G401 (cell line): Measurements from ENCODE around the gene KLRF2. TPM values are rescaled to one million over a fixed set of nuclear protein-coding genes. Genes with fewer than 3 reads are reported as not detected.

ENCODE experiments used
- DNase-seq: peaks from one replicate; pipeline ENCODE4 v3.0.0-alpha.2; 2015; ENCODE audit warnings: low spot score
- in situ Hi-C: cut with HindIII; loops from 2 replicates; pipeline ENCODE4 v1.10.0; 2016; ENCODE audit warnings: low sequenced_read_pairs, mixed read lengths
- total RNA-seq: library from RNA; depleted of rRNA; stranded (reverse); fragments of >200 nt; shearing (Covaris generic); gene quantifications from 2 replicates; pipeline ENCODE4 v1.2.3, GENCODE V29; 2014

KLRF2 gene
- total RNA-seq, 1 experiment from 2014 or later = not detected

DNA sequence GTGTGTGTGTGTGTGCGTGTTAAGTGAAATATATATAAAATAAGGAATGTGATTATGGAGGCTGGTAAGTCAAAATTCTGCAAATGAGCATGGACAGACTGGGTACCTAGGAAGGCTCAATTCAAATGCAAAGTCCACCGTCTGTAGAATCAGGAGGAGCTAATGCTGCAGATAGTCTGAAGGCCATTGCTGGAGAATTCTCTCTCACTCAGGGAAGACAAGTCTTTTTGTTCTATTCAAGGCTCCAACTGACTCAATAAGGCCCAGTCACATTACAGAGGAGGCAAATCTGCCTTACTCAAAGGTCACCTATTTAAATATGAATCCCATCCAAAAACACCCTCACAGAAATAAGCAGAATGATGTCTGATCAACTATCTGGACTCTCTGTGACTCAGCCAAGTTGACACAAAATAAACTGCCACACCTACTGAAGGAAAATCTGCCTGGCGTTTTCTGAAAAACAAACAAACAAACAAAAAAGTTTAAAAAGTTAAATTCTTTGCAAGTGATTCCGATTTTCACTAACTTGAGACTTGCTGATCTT, 684 bp upstream of the KLRF2 start:
- in situ Hi-C loops = no loop called here
- DNase-seq = no peak

DNA sequence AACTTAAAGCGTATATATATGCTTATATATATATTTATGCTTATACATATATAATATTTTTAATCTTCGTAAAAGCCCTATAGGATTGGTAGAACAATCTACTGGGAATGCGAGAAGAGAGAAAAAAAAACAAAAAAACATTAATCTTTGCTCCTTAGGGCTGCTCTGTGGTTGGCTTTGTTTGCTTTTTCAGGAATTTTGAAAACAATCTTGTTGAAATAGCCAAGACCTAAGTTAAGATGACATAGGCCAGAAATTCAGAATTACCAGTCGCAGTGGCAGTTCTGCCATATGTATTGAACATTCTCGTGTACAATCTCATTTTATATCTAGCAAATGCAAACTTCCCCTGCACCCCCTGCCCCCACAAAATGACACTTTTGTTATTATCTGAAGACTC, 699 bp downstream of the KLRF2 start:
- in situ Hi-C loops = no loop called here
- no peak for DNase-seq

DNA sequence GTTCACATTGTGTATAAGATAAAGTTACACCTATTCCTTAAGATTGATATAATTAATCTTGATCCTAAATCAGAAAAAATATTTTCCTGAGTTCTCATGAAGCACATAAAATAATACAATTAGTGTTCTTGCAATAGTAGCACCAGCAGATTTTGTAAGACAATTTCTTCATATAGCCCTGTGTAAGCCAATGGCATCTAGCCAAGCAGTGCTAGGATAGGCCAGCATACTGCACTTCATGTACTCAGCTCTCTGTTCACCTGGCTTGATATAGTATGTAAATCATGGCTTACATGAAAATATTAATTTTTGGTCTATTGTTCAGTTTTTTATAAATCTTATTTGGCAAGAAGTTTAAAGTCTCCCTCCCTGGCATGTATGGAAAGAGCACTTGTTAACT, 1.9 kb downstream of the KLRF2 start:
- DNase-seq = no peak
- in situ Hi-C loops = no loop called here

DNA sequence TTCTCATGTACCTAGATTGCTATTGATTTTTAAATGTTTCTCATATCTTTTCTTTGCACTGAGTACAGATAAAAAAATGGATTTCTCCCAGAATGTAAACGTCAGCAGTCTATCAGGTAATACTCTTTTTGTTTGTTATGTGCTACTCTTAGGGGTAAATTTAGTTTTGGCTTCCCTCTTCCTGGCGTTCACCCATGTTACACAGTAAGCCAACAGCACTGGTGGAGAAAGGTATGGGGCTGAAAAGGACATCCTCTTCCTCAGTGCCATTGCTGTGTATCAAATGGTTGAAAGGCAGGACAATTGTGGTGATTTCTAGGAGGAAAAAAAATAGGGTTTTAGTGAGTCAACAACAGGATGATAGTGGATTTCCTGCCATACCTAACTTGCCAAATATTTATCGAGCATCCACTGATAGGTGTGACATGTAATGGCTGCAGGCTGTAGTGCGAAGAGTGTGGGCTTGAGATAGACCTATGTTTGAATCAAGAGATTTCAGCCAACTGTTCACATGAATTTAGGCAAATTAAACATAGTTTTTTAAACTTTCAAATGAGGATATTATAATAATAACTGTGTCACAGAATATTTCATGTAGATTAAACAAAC, 7.5 kb downstream of the KLRF2 start:
- DNase-seq = no peak
- in situ Hi-C loops = no loop called here

DNA sequence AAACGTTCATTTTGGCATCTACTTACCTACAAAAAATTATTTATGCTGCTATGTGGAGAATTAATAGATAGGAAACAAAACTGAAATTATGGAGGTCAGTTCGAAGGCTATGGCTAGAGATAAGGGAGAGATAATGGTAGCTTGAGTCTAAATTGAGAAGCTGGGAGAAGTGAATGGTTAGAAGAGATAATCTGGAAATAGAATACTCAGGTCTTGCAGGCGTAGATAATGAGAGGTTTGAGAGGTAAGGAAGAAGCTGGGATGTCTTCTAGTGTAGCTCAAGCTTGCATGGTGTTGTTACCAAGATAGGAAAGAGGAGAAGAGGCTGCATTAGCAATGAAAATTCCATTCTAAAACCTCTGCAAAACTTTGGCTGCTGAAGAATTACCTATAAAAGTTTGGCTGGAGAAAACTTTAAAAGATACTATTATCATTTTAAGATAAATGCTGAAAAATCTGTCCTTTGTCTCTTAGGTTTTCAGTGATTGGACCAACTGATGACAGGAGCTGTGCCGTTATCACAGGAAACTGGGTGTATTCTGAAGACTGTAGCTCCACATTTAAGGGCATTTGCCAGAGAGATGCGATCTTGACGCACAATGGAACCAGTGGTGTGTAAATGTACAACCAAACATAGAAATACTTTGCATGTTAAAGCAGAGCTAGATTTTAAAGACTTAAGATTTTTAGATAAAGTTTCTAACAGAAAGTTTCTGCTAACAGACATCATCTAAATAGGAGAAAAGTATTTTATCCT, 14.1 kb downstream of the KLRF2 start:
- DNase-seq = no peak
- in situ Hi-C loops = no loop called here

DNA sequence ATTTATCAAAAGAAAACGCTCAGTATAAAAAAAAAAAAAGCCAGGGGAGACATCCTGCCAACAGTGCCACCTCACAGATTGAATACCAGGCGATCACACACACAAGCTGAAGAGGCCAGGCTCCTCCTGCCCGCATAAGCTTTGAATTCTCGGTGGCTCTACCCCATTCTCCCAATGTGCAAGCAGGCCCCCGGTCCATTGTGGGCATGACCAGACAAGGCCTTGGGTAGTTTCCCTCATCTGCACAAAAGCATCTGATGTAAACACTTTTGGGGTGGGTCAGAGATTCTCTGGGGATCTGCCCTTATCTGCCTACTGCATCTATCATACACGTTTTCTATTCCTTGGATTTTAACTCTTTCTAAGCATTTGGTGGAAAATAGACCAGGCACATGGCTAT, 16.2 kb downstream of the KLRF2 start:
- no peak for DNase-seq
- in situ Hi-C loops = no loop called here

DNA sequence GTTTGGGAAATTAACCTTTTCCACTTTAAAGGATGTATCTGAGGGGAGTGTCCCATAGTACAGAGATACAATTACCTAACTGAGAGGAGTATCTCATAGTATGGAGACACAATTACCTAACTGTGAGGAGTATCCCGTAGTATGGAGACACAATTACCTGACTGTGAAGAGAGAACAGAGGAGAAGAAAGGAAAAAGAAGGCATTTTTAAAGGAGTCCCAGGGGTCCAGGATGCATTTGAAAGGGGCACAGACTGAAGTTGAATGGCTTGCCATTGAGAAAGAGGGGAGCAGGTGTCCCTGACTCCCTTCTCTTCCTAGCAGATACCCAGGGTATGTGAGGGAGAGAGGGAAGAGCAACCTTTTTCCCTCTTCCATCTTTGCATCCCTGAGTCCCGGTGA, 17.9 kb downstream of the KLRF2 start:
- in situ Hi-C loops = no loop called here
- no peak for DNase-seq

DNA sequence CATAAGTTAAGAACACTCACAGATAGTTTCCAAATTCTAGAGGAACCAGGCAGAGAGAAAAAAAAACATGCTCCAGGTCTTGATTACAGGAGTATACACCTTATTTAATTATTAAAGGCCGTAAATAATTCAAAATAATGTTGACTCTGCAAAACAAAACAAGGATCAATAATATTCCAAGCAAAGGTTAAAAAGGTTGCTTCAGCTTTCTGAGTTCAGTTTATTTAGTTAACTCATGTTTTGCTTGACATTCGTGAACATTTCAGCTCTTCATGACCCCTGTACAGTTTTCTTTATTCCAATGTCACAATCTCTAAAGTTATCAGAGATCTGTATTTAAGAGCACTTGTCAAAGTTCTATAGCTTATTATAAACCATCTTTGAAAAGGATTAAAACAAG, 19.6 kb downstream of the KLRF2 start:
- no peak for DNase-seq
- in situ Hi-C loops = no loop called here

DNA sequence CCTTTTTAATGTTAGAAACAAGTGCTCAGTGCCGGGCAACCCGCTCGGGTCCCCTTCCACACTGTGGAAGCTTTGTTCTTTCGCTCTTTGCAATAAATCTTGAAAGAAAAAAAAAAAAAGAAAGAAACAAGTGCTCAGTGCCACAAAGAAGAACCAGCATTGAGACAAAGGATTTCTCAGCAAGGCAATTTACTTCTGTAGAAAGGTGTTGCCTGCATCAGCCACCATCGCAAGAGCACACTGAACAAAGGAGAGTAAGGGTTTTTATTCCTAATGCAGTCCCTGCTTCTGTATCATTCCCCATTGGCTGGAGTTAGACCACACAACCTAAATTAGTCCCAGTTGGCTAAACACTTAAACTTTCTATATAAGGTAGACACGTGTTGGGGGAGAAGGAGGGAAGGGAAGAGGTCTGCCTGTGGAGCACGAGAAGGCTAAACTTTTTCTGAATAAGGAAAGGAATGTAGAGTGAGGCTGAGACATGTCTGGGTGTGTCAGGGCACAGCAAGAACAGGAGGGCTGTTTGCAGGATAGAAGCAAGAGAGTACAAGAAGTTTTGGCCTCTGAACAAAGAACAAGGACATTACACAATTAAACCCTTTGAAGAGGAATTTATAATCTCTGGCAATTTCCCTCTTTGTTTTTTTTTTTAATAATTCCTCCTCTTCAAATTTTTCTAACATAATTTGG, 21.4 kb downstream of the KLRF2 start:
- in situ Hi-C loops = no loop called here
- DNase-seq = no peak

DNA sequence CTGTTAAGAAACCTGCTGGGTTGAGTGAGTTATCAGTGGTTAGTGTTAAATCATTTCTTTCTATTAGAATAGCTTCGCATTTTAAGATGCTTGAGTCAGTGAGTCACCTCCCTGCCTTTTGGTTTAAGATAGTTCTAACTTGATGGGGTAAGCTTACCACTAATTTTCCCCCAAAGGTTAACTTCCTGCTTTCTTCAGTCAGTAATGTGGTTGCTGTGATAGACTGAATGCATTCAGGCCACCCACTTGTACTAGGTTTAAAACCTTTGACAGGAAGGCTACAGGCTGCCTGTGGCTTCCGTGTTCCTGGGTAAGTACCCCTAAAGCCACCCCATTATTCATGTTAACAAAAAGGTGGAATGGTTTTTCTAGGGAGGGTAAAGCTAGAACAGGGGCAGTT, 25.6 kb downstream of the KLRF2 start:
- DNase-seq = no peak
- in situ Hi-C loops = no loop called here

DNA sequence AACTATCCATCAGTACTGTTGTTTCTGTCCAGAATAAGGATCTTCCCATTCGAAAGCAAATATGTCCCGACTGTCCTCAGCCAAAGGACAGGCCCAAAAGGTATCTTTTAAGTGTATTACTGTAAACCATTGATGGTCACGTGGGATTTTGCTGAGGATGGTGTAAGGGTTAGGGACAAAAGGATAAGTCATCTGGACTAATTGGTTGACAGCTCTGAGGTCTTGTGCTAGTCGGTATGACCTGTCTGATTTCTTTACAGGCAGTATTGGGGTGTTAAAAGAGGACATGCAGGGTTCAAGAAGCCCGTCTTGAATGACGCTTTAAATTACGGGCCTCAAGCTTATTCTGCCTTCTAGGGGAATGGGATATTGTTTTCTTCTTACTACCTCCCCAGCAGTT, 26.5 kb downstream of the KLRF2 start:
- DNase-seq = no peak
- in situ Hi-C loops = no loop called here

DNA sequence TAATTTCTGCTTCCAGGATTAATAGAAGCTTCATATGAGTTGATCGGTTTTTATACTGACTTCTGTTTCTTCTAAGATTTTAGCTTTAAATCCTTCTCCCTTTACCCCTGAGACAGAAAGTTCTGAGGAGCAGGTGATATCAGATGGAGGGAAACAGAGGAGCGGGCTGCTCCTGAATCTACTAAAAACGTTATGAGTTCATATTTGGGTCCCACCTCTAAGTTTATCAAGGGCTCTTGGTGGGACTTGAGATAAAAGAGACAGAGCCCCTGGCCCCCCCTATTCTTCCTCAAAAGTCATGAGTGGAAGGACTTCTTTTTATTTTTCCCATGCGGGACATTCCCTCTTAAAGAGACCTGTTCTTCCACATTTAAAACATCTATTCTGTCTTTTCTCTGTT, 27.1 kb downstream of the KLRF2 start:
- in situ Hi-C loops = no loop called here
- no peak for DNase-seq

DNA sequence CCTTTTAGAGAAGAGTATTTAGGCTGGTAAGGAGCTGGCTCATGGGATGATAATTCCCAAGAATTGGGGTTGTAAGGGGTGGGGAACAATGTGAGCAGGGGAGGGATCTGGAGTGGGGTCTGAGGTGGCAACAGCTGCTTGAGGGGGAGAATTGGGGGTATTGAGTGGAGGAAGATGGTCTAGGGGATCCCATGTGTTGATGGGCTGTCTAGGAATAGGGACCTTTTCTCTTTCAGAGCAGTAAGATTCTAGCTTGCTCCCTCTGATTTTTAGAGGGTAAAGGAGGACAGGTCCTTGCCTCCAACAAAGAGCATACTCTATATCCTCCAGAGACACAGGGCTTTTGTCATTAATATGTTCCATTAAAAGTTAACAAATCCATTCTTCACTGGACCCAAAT, 28.4 kb downstream of the KLRF2 start:
- in situ Hi-C loops = no loop called here
- no peak for DNase-seq

DNA sequence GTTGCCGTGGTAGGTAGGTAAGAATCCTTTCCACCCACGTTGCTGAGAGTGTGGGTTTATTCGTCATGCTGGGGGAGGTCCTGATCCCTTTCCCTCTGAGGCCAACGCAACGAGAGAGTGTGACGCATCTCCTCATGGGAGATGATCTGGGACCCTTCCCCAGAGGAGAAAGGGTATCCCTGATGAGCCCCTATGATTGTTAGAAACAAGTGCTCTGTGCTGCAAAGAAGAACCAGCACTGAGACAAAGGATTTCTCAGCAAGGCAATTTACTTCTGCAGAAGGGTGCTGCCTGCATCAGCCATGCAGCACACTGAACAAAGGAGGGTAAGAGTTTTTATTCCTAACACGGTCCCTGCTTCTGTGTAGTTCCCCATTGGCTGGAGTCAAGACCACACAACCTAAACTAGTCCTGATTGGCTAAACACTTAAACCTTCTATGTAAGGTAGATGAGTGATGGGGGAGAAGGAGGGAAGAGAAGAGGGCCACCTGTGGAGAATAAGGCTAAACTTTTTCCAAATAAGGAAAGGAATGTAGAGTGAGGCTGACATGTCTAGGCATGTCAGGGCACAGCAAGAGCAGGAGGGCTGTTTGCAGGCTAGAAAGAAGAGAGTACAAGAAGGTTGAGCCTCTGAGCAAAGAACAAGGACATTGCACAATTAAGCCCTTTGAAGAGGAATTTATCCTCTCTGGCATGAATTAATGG, 29.6 kb downstream of the KLRF2 start:
- DNase-seq = no peak
- in situ Hi-C loops = no loop called here

DNA sequence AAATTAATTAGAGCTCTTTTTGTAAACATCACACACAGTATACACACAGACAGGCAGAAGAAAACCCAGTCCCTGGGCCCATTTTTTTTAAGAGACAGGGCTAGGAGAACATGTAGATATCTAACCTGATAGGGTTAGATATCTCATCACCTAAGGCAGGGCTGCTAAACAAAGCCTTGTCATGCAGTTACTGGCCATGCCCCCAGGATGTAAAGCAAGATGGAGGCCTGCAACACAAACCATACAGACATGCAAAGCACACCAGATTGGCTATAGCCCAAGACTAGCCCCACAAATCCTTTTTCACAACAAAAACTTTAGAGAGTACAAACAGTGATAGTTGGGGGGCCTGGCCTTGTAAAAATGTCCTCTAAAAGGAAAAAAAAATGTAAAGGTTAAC, 30.4 kb downstream of the KLRF2 start:
- in situ Hi-C loops = no loop called here
- DNase-seq = no peak

DNA sequence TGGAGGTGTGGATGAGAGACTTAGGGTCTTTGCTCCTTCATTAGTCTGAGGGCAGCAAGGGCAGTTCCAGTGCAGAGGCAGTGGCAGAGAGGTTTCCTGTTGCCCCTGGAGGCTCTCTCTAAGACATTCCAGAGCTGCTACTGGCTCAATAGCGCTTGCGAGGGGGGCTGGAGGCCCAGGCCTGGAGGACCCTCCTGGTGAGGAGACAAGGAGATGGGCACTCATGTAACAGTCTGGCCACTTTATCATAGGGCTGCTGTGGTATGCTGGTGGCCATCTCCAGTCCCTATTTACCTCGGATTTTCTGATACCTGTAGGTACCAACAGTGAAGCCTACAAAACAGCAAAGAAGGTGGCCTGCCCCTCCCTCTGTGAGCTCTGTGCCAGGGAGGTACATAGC, 38.2 kb downstream of the KLRF2 start:
- in situ Hi-C loops = no loop called here
- no peak for DNase-seq

DNA sequence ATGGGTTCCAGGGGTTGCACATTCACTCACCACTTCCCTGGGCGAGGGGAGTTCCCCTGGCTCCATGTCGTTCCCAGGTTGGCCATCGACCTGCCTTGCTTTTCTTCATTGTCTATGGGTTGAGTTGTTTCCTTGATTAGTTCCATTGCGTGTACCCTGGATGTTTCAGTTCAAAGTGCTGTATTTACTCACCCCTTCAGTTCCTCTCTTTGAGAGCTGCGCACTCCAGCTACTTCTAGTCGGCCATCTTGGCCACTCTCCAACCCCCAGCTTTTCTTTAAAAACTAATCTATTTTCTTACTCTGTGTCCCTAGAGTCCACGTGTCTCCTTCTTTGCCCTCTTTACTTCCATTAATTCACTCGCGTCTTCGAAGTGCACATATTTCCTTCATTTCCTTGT, 39.2 kb downstream of the KLRF2 start:
- in situ Hi-C loops = no loop called here
- DNase-seq = no peak

DNA sequence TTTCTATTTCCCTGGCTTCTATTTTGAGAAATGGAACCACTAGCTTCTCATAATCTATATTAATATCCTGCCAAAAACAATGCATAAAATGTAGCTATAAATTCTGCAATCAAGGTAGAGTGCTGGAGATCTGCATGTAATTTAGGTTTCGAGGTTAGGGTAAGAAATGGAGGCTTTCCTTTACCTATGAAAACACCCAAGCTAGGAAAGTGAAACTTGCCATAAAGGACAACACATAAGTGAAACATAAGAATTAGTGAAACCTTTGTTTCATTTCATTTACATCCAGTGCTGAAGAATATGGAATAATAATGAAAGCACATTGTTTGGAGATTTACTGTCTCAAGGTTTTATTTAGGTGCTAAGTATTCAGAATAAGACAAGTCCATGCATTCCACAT, 41.1 kb downstream of the KLRF2 start:
- in situ Hi-C loops = no loop called here
- DNase-seq = no peak

DNA sequence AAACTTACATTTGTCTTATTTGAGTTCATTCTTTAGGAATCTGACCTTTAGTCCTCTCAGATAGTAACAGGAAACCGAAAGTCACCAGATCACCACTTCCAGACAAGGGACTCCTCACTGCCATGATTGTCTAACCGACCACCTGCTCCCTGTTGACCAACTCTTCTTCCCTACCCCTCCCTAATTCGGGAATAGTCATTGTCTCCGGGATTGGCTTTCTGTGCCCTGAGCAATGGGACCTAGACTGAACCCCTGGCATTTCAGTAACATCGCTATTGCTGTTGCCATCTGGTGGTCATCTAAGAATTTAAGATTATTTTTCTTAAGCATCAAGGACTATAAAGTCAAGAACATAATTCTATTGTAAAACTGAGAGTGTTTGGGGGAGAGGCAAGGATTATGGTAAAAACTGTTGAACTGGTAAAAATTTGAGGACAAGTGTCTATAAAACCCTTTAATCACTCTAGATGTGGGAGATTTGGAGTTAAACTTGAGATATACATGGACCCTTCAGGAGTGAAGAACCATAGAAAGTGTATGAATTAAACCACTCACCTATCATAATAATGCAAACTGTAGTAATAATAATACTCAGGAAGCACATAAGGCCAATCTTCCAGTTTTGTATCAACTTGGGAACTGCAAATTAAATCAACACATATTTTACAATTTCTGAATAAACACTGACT, 44.6 kb downstream of the KLRF2 start:
- in situ Hi-C loops = no loop called here
- DNase-seq = peak; percentile 11
